NCI-H69 (cell line): ENCODE measurements around the gene SLC35C1.
"Not testable (repeated sequence)": the region's sequence is repeated elsewhere in the genome, so short reads cannot be mapped to it uniquely, and the experiment has no call there.

ENCODE experiments used
- DNase-seq: peaks from one replicate; lab custom pipeline; 2025; lab: John Stamatoyannopoulos, UW

SLC35C1 gene

GRCh38 chr11:45788887-45789286 lies 16.1 kb upstream of the SLC35C1 start:
- no peak for DNase-seq

DNA sequence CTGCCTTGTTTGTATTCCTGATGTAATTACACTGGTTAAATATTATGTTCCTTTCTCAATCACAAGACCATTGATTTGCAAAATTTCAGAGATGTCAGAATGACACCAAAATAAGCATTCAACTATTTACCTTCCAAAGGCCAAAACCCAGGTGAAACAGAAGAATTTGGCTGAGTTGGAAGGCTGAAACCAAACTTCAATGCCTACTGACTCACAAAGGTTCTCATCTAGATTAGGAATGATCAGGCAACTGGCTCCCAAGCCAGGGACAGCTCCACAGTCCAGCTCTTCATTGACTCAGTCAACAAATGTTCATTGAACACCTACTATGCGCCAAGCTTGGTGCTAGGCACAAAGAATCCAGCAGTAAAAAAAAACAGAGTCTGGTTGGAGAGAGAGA lies 13.4 kb upstream of the SLC35C1 start:
- DNase-seq: no peak

DNA sequence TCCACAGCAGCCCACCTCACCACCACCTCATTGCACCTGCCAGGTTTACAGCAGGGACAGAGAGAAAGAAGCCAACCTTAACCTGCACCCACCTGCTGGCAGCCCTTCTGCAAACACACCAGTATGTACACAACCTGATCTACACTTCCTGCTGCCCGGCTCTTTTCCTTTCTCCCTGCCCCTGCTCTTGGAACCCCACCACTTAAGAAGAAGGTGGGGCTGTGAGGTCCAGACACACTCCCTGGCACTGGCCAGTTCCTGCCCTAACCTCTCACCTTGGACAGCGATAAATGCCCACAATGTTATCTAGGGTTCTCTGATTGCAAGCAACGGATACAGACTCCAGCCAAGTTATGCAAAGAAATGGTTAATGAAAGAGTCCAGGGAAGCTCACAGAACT lies 10.8 kb upstream of the SLC35C1 start:
- peak; percentile 85 for DNase-seq

- no peak for DNase-seq
Observed at GRCh38 chr11:45795379-45795778, 9.6 kb upstream of the SLC35C1 start.

DNA sequence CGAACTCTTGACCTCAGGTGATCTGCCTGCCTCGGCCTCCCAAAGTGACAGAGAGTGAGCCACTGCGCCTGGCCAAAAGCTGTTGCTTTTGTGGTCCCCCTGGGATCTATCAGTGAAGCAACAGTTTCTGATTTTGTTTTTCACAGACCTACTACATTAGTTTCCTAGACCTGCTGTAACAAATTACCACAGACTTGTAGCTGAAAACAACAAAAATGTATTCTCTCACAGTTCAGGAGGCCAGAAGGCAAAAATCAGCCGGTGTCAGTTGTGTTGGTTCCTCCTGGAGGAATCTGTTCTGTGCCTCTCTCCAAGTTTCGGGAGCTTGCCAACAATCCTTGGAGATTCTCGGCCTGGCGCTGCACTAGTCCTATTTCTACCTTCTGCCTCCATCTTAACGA lies 8.5 kb upstream of the SLC35C1 start:
- no peak for DNase-seq

DNA sequence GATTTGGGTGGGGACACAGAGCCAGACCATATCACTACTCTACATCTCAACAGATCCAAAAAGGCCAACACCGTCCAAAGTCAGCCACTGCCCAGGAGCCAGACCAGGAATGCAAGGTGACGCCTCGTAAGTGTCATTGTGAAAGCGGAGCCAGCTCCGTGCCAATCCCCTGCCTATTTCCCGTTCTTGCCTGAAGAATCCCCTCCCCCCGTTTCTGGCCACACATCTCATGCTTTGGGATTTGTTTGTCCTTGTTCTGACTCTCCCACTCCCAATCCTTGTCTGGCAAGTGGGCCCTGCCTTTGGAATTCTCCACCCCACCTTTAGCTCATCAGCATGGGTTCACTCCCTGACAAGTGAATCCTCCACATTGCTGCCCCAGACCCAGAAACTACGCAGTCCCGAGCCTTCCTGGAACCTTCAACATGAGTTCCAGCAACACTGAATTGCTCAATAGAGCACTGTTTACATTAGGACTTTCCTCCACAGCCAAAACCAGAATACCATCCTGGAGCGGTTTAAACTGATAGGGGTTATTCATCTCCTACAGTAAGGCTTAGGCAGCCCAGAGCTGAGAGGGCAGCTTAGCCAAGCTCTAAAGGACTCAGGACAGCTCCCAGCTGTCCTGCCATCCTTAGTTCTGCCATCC lies 6.0 kb upstream of the SLC35C1 start:
- DNase-seq: peak; percentile 56

- no peak for DNase-seq
Observed at GRCh38 chr11:45799562-45799961, 5.4 kb upstream of the SLC35C1 start.

DNA sequence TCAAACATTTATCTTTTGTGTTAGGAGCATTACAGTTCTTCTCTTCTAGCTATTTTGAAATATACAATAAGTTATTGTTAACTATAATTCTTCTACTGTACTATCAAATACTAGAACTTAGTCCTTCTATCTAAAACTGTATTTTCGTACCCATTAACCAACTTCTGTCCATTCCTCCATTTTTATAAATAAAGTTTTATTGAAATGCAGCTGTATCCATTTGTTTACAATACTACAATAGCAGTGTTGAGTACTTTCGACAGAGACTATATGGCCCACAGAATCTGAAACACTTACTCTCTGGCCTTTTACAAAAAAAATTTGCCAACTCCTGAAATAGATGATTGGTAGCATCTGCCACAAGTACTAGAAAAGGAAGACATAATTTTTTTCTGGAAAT lies 4.7 kb upstream of the SLC35C1 start:
- DNase-seq: no peak

DNA sequence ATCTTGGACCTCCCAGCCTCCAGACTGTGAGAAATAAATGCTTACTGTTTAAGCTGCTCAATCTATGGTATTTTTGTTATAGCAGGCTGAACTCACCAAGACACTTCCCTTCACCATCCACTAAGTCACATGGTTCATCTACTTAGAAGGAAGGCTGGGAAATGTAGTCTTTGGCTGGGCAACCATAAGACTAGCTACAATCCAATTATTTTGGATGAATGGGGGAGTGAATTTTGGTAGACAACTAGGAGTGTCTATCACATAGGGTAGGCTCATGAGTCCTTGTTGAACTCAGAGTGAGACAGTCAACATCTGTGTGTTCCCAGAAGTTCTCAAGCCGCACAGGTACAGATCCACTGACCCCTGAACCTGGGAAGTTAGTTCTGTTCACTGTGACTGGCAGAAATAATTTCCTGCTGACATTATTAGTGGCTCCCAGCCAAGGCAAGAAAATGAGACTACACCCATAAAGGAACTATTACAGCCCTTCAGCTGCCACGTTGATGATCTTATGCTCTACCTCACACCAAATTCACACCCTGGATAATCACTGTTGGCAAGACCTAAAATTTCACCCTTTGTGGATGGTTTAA lies 3.1 kb upstream of the SLC35C1 start:
- peak; percentile 64 for DNase-seq

GRCh38 chr11:45802531-45803317 lies 2.2 kb upstream of the SLC35C1 start:
- DNase-seq: no peak

DNA sequence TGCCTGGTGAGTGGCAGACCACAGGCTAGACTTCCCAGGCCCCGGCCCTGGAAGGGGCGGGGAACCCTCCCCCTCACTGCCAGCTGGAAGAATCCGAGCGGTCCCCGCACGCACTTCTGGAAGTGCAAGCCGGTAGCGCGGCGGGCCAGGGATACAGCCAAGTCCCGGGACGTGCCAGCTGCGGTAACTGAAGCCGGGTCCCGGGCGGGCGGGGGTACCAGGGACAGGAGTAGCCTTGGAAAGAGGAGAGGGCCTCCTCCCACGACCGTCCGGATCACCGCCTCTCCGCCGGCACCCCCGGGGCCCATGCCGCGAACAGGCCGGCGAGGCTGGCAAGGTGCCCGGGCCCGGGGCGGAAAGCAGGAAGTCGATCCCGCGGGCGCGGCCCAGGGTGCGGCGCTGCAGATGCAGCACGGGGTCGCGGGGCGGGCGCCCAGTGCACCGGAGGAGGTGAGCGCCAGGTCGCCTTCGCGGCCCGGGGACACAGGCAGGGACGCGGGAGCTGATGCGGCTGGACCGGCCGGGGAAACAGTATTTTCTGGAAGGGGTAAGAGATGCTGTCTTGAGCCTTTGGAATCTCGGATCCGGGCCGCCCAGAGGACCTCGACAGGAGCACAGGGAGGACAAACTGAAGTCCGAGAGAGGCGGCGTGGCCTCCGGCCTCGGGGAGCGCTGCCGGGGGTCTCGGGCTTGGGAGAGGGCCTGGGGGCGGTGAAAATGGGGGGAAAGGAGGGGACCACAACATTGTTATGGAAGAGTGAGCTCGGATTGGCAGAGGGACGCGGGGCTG lies 783 bp upstream of the SLC35C1 start:
- DNase-seq: peak; percentile 89

- peak; percentile 83 for DNase-seq
Observed at GRCh38 chr11:45805305-45806071, 539 bp downstream of the SLC35C1 start.

GRCh38 chr11:45806072-45806933 lies 1.4 kb downstream of the SLC35C1 start:
- DNase-seq: no peak

GRCh38 chr11:45806937-45807791 lies 2.2 kb downstream of the SLC35C1 start:
- no peak for DNase-seq

- DNase-seq: no peak
Observed at GRCh38 chr11:45807792-45808238, 2.9 kb downstream of the SLC35C1 start.

GRCh38 chr11:45808427-45808826 lies 3.5 kb downstream of the SLC35C1 start:
- DNase-seq: not testable (repeated sequence)

DNA sequence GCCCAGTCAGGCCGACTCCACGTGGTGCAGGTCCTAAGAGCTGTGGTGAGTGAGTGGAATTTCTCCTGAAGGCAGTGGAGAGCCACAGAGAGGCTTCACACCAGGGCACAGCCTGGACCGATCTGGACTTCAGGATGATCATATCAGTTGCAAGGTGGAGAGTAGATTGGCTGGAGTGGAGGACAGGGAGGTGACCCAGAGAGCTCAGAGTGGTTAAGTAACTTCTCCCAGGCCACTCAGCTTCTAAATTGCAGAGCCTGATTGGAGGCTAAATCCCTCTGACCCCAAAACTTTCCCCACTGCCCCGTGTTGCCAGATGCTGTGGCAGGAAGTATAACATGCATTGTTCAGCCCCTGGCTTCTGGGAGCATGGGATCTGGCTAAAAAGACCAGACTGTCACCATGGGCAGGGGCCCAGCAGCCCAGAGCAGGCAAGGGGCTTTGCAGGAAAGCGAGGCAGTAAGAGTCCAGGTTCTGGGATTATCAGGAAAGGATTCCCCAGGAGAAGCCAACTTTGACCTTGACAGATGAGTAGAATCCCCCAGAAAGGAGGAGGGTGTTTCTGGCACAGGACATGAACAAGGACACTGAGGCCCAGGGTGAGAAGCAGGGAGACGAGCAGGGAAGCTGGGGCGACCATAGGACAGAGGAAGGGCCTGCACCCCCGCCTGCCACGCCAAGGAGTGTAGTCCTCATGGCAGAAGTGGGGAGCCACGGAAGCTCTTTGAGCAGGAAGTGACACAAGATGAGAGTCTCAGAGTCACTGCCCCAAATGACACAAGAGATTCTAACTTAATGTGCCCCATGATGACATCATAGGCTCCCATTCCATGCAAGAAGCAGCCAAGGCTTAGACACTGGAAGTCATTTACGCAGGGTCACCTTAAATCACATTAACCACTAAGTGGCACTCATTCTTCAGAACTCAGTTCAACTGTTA lies 4.8 kb downstream of the SLC35C1 start:
- no peak for DNase-seq

DNA sequence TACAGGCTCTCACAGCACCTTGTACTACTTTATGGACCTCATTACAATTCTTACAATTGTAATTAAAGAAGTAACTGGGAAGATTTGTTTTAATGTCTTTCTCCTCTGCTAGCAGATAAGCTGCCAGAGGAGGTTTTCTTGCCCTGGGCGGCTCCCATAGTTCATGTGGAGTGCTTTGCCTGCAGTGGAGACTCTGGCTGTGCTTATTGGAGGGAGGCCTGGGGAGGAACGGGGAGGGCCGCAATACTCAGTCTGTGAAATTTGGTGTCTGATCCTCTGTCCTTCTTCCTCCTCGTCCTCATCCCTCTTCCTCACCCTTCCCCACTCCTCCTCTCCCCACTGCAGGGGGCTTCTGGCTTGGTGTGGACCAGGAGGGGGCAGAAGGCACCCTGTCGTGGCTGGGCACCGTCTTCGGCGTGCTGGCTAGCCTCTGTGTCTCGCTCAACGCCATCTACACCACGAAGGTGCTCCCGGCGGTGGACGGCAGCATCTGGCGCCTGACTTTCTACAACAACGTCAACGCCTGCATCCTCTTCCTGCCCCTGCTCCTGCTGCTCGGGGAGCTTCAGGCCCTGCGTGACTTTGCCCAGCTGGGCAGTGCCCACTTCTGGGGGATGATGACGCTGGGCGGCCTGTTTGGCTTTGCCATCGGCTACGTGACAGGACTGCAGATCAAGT lies 5.6 kb downstream of the SLC35C1 start:
- DNase-seq: no peak
